ENCODE data around the gene CKAP2. TPM values are rescaled to one million over a fixed set of nuclear protein-coding genes. Genes with fewer than 3 reads are reported as not detected.

Gene CKAP2
- polyA plus RNA-seq, 1 experiment: 18.2 TPM

- POLR2A ChIA-PET: interaction anchor here (1.0 to 1.8 kb wide), 6 partner anchors 15 to 247 kb away, joined by 3 to 11 read pairs (median 4); partner anchors contain the start of gene SUGT1
Measured at GRCh38 chr13:52451135-52451804, 4.0 kb upstream of the CKAP2 start.

GRCh38 chr13:52452470-52452869, 2.8 kb upstream of the CKAP2 start:
- no peaks in the 10 kb centered on the region for H3K9me3 ChIP-seq (ENCODE audit: control insufficient read depth, insufficient read depth, low read length)
- DNase-seq (ENCODE audit: low read depth, low spot score): no peak
- no peak overlapping the region for H3K4me3 ChIP-seq (ENCODE audit: low read depth, low read length)
- H3K27ac ChIP-seq (ENCODE audit: low read depth, low read length): no peak overlapping the region
- H3K27me3 ChIP-seq (ENCODE audit: control insufficient read depth, insufficient read depth, low read length): no peaks in the 10 kb centered on the region
- ChIA-PET CTCF (interaction anchor here (0.8 to 1.4 kb wide), 2 partner anchors 106 to 109 kb away, joined by 3 read pairs; no protein-coding TSS in a partner anchor), POLR2A (no interaction called here)
- TF ChIP-seq CTCF (IDR thresholded peaks at IDR 0.05; ENCODE audit: low read depth, low read length): no peak

More at GRCh38 chr13:52451135-52451804, 4.0 kb upstream of the CKAP2 start:
- no peak overlapping the region for H3K4me3 ChIP-seq (ENCODE audit: low read depth, low read length)
- CTCF ChIA-PET: interaction anchor here (0.5 to 4.9 kb wide), 73 partner anchors 8 to 1106 kb away, joined by 3 to 95 read pairs (median 5); partner anchors contain the start of genes ALG11 and THSD1
- H3K27ac ChIP-seq (ENCODE audit: low read depth, low read length): no peak overlapping the region
- no peak for TF ChIP-seq CTCF (IDR thresholded peaks at IDR 0.05; ENCODE audit: low read depth, low read length)
- no peaks in the 10 kb centered on the region for H3K27me3 ChIP-seq (ENCODE audit: control insufficient read depth, insufficient read depth, low read length)
- H3K9me3 ChIP-seq (ENCODE audit: control insufficient read depth, insufficient read depth, low read length): no peaks in the 10 kb centered on the region
- no peak for DNase-seq (ENCODE audit: low read depth, low spot score)

GRCh38 chr13:52454459-52454819, 839 bp upstream of the CKAP2 start:
- CTCF ChIA-PET: no interaction called here

GRCh38 chr13:52455677-52456041, 381 bp downstream of the CKAP2 start:
- CTCF ChIA-PET: no interaction called here
- Histone ChIP-seq H3K9me3 (ENCODE audit: control insufficient read depth, insufficient read depth, low read length) (no peaks in the 10 kb centered on the region), H3K27ac (ENCODE audit: low read depth, low read length) (peak overlapping the region; percentile 77), H3K4me3 (ENCODE audit: low read depth, low read length) (peak overlapping the region; percentile 93), H3K27me3 (ENCODE audit: control insufficient read depth, insufficient read depth, low read length) (no peaks in the 10 kb centered on the region)
- DNase-seq (ENCODE audit: low read depth, low spot score): peak; percentile 7
- TF ChIP-seq CTCF (IDR thresholded peaks at IDR 0.05; ENCODE audit: low read depth, low read length): no peak
- POLR2A ChIA-PET: no interaction called here

More at GRCh38 chr13:52454459-52454819, 839 bp upstream of the CKAP2 start:
- no peak for DNase-seq (ENCODE audit: low read depth, low spot score)
- Histone ChIP-seq H3K27me3 (ENCODE audit: control insufficient read depth, insufficient read depth, low read length) (no peaks in the 10 kb centered on the region), H3K27ac (ENCODE audit: low read depth, low read length) (no peak overlapping the region), H3K4me3 (ENCODE audit: low read depth, low read length) (peak overlapping the region; percentile 93), H3K9me3 (ENCODE audit: control insufficient read depth, insufficient read depth, low read length) (no peaks in the 10 kb centered on the region)
- no peak for TF ChIP-seq CTCF (IDR thresholded peaks at IDR 0.05; ENCODE audit: low read depth, low read length)
- POLR2A ChIA-PET: no interaction called here

GRCh38 chr13:52459668-52460067, 4.4 kb downstream of the CKAP2 start:
- Histone ChIP-seq H3K9me3 (ENCODE audit: control insufficient read depth, insufficient read depth, low read length) (no peaks in the 10 kb centered on the region), H3K27me3 (ENCODE audit: control insufficient read depth, insufficient read depth, low read length) (no peaks in the 10 kb centered on the region), H3K27ac (ENCODE audit: low read depth, low read length) (no peak overlapping the region), H3K4me3 (ENCODE audit: low read depth, low read length) (no peak overlapping the region)
- ChIA-PET CTCF (interaction anchor here (1.4 to 2.9 kb wide), 2 partner anchors 9 to 193 kb away, joined by 3 to 35 read pairs; partner anchors contain the start of genes SUGT1 and VPS36), POLR2A (no interaction called here)
- TF ChIP-seq CTCF (IDR thresholded peaks at IDR 0.05; ENCODE audit: low read depth, low read length): no peak
- DNase-seq (ENCODE audit: low read depth, low spot score): peak; percentile 21

Measured in AG04450 (cell line).